HG03439 (cell line): ENCODE results near the gene MARS1.
A peak's percentile ranks its signal among the peaks of the same experiment; 100 is the strongest.
"Not testable (repeated sequence)": the region's sequence is repeated elsewhere in the genome, so short reads cannot be mapped to it uniquely, and the experiment has no call there.

ENCODE experiments used
- ATAC-seq: cut with Tn5 transposase; IDR thresholded peaks from one replicate; pipeline ENCODE4 v1.9.1; 2021; ENCODE audit warnings: mild to moderate bottlenecking, moderate library complexity; ENCODE audit not compliant: unreplicated experiment

Gene MARS1

DNA sequence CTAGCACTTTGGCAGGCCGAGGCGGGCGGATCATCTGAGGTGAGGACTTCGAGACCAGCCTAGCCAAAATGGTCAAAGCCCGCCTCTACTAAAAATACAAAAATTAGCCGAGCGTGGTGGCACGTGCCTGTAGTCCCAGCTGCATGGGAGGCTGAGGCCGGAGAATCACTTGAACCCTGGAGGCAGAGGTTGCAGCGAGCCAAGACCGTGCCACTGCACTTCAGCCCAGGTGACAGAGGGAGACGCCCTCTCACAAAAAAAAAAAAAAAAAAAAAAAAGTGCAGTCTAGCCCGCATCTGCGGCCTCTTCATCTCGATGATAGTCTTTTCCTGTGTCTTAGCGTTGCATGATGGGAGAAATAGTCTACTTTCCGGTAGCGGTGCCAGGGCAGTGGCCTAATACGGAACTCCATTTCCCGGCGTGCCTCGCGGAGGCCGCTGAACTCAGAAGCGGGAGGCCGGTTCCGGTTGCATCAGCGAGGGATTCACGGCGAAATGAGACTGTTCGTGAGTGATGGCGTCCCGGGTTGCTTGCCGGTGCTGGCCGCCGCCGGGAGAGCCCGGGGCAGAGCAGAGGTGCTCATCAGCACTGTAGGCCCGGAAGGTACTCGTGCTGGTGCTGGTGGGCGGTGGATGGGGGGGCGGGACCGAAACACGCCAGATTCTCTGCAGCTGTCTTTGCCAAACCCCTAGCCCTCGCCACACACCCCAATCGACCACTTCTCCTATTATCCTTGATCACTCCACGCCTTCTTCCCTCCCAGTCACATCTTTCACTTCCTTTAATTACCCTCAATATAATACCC, at the start of gene MARS1:
TSS of gene MARS1 (plus strand) at position 472 of the 805 bp plus-strand sequence. CDS start at position 495, 23 bp downstream.
- peak; percentile 98 for ATAC-seq

DNA sequence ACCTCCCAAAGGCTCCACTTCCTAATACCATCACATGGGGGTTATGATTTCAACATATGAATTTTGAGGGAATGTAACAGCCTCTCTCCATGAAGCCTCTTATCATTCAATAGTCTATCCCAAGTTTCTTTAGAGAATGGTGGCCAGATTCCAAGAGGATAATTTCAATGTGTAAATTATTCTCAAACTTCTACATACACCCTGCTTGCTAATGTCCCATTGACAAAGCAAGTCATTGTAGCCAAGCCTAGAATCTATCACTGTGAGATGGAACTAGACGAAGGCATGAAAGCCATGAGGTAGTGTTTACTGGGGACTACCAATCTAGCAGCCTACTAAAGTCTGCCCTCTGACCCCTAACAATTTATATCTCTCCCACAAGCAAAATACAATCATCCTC, 49.5 kb upstream of the MARS1 start:
- ATAC-seq, result no peak

DNA sequence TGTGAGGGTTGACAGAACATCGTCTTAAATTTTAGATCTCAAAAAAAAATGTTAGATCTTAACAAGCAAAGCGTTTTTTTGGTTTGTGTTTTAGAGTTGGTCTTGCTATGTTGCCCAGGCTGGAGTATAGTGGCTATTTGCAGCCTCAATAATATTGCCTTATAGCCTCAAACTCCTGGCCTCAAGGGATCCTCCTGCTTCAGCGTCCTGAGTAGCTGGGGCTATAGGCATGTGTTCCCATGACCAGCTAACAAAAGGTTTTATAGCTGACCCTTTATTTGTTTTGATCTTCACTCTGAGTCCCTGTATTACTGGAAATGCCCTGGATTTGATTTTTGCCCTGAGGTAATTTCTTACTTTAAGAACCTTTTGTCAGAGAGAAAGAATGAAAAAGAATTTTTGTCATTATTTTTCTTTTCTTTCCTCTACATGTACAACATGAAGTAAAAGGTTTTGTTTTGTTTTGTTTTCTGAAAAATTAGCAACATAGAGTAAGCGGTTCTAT, 48.1 kb upstream of the MARS1 start:
- no peak for ATAC-seq

DNA sequence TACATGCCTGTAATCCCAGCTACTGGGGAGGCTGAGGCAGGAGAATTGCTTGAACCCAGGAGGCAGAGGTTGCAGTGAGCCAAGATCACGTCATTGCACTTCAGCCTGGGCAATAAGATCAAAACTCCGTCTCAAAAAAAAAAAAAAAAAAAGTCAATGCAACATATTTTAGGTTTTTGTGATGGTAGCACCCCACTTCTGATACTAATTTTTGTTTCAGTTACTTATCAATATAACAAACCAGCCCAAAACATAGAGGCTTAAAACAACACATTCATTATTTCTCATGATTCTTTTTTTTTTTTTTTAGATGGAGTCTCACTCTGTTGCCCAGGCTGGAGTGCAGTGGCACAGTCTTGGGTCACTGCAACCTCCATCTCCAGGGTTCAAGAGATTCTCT, 46.5 kb upstream of the MARS1 start:
- not testable (repeated sequence) for ATAC-seq

DNA sequence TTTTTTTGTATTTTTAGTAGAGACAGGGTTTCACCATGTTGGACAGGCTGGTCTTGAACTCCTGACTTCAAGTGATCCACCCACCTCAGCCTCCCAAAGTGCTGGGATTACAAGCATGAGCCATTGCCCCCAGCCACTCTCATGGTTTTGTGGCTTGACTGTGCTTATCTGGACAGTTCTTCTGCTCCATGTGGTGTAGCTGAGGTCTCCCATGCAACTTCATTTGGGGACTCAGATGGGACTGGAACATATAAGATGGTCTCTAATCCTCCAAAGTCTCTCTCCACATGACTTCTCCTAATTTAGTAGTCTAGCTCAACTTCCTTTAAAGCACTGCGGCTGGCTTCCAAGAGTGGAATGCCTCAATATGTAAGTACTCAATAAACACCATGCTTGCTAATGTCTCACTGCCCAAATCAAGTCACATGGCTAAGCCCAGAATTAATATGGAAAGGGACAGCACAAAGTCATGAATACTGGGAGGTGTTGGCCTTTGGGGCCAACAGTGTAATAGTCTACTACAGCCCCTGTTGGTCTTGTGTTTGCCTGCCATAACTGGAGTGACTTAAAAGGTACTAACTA, 45.9 kb upstream of the MARS1 start:
- no peak for ATAC-seq

DNA sequence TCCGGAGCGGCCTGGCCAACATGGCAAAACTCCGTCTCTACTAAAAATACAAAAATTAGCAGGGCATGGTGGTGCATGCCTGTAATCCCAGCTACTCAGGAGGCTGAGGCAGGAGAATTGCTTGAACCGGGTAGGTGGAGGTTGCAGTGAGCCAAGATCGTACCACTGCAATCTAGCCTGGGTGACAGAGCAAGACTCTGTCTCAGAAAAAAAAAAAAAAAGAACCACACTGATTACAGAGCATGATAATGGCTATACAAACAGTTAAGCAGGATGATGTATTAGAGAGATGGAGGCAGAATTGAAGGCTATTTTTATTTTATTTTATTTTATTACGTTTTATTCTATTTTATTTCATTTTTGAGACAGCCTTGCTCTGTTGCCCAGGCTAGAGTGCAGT, 43.5 kb upstream of the MARS1 start:
- not testable (repeated sequence) for ATAC-seq

DNA sequence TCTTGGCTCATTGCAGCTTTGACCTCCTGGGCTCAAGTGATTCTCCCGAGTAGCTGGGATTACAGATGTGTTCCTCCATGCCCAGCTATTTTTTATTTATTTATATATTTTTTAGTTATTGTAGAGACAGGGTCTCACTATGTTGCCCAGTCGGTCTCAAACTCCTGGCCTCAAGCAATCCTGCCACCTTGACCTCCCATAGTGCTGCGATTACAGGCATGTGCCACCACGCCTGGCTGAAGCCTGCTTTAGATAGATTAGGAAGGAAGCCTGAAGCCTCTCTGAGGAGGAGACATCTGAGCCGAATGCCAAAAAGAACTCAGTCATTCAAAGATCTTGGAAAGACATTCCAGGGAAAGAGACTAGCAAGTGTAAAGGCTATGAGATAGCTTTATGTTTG, 43.1 kb upstream of the MARS1 start:
- no peak for ATAC-seq

DNA sequence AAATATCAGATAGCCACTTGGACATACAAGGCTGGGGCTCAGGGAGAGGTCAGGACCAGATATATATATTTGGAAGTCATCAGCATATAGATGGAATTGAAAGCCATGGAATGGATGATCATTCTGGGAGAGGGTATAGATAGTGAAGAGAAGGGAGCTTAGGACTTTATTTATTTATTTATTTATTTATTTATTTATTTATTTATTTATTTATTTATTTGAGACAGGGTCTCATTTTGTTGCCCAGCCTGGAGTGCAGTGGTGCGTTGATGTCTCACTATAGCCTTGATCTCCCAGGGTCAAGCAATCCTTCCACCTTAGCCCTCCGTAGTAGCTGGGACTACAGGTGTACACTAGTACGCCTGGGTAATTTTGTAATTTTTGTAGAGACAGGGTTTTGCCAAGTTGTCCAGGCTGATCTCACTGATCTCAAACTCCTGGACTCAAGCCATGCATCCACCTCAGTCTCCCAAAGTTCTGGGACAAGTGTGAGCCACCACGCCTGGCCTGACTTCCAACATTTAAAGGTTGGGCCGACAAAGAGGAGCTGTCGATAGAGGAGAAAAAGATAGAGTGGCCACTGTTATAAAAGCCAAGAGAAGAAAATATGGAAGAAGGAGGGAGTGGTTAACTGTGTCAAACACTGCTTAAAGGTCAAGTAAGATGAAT, 41.4 kb upstream of the MARS1 start:
- ATAC-seq, result no peak

DNA sequence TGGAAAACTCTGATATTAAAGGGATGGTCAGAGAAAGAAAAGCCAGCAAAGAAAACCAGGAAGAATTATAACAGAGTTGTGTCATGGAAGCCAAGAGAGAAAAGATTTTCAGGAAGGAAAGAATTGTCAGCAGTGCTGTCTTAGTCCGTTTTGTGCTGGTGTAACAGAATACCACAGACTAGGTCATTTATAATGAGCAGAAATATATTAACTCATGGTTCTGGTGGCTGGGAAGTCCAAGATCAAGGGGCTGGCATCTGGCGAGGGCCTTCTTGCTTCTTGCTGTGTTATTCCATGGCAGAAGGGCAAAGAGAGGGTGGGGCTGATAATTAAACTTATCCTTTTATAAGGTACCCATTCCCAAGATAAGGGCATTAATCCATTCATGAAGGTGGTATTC, 39.2 kb upstream of the MARS1 start:
- ATAC-seq, result no peak

DNA sequence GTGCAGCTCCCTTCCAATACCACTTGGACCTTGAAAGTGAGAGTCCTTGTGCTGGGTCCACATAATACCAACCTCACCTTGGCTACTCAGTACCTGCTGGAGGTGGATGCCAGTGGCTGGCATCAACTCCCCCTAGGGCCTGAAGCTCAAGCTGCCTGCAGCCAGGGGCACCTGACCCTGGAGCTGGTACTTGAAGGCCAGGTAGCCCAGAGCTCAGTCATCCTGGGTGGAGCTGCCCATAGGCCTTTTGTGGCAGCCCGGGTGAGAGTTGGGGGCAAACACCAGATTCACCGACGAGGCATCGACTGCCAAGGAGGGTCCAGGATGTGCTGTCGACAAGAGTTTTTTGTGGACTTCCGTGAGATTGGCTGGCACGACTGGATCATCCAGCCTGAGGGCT, 38.5 kb upstream of the MARS1 start:
- ATAC-seq, result no peak

DNA sequence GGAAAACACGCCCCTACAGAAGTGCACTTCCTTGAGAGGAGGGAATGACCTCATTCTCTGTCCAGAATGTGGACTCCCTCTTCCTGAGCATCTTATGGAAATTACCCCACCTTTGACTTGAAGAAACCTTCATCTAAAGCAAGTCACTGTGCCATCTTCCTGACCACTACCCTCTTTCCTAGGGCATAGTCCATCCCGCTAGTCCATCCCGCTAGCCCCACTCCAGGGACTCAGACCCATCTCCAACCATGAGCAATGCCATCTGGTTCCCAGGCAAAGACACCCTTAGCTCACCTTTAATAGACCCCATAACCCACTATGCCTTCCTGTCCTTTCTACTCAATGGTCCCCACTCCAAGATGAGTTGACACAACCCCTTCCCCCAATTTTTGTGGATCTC, 37.8 kb upstream of the MARS1 start:
- no peak for ATAC-seq

DNA sequence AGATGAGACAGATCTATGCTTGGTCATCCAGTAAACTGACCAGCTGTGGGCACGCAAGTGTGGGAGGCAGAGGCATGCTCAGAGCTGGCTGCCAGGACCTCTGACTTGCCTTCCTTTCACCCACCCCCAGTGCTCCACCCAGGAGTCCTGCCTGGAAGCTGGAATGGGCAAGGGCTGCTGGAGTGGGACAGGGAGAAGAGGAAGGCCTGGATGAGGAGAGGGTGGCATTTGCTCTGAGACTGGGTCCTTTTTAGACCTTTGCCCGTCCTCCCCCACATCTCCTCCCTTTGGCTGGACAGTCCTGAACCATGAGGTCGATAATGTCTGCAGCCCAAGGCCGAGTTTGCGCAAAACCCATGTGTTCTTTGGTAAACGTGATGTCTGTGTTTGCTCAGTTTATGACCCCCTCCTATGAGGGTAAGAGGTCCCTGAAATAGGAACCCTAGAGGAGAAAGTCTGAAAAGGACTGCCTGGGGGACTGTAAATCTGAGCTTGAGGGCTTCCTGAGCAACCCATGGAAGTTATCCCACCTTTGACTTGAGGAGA, 36.6 kb upstream of the MARS1 start:
- ATAC-seq, result no peak

DNA sequence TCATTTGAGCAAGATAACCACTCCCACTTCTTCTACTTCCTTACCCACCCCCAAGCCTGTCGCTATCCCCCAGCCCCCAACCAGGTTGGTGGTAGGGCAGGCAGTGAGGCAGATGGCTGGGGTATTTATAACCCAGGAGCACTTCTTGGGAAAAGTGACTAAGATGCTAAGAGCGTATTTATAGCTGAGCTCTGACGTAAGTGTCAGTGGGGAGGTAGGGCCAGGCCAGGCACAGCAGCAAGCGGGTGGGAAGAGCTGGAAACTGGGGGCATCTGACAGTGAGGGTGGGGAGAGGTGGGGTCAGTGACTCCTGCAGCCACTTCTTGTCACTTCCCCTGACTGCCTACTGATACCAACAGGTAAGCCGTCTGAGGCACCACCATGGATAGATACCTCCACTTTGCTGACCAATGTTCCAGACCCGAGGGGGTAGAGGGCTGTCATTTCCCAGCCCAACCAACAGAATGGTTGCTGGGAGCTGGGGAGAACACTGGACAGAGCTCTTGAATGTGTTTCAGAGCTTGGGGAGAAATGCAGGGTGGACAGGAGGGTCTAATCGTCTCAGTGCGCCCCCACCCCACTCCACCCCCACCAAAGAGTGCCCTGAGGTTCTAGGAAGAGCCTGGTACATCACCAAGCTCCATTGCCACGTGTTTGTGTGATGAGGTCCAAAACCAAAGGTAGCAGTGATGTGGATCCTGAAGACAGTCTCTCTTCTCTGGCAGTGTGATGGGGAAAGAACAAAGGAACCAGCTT, 35.5 kb upstream of the MARS1 start:
- ATAC-seq, result no peak

DNA sequence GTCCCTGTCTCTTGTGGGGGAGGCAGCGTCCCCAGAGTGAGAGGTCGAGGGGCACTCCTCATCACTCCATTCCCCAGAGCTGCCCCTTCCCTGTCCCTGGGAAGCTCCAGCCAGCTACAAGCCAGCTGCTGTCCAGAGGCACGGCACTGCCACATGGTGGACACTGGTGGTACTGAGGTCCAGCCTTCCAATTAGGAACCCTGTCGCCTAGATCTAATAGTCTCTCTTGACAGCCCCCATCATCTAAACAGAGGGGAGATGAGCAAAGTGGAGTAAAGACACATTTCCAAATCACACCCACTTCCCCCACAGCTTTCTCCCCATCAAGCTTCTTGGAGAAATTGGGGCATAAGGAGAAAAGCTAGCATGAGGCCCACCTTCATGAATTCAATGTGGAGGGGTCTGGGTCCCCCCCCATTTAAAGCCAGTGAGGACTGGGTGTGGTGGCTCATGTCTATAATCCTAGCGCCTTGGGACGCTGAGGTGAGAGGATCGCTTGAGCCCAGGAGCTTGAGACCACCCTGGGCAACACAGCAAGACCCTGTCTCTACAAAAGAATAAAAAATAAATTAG, 34.8 kb upstream of the MARS1 start:
- ATAC-seq, result no peak

DNA sequence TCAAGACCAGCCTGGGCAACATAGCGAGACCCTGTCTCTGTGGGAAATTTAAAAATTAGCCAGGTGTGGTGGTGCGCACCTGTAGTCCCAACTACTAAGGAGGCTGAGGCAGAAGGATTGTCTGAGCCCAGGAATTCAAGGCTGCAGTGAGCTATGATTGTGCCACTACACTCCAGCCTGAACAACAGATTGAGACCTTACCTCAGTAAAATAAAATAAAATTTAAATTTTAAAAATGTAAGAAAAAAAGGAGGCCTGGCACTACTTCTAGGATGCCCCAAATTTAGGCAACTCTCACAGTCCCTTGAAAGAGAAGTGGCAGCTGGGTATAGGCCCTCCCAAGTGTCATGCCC, 33.7 kb upstream of the MARS1 start:
- no peak for ATAC-seq

DNA sequence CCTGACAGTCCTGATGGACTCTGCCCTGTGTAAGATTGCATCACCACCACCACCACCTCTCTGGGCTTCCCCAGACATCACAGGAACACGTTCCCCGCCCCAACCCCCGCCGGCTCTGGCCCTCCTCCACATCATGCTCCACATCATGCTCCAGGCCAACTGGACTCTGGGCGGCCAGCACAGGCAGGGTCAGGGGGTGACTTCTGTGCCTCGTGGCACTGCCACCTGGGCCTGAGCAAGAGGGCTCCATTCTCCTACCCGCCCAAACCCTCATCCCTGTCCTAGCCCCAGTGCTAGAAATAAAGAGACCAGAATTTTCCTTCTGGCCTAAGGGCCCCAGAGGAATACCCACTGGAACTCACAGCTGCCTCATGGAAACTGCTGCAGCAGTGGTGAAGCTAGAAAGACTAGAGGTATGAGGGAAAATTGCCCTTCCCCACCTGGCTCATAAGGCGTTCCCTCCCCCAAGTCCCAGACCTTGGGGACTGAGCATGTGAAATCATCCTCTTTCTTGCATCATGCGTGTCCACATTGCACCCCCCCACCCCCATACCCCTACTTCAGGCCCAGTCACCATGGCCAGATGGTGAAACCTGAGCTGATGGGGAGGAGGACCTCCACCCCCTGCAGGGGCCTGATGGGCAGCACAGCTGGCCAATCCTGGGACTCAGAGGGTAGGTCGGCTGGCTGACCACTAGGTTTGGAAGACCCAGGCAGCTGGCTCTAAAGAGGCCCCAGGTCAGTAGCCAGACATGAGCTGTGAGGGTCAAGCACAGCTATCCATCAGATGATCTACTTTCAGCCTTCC, 33.1 kb upstream of the MARS1 start, which contains the start of gene INHBE:
TSS of gene INHBE (plus strand) at position 742 of the 808 bp plus-strand sequence. CDS start 230 bp downstream, outside the sequence.
- ATAC-seq, result no peak

DNA sequence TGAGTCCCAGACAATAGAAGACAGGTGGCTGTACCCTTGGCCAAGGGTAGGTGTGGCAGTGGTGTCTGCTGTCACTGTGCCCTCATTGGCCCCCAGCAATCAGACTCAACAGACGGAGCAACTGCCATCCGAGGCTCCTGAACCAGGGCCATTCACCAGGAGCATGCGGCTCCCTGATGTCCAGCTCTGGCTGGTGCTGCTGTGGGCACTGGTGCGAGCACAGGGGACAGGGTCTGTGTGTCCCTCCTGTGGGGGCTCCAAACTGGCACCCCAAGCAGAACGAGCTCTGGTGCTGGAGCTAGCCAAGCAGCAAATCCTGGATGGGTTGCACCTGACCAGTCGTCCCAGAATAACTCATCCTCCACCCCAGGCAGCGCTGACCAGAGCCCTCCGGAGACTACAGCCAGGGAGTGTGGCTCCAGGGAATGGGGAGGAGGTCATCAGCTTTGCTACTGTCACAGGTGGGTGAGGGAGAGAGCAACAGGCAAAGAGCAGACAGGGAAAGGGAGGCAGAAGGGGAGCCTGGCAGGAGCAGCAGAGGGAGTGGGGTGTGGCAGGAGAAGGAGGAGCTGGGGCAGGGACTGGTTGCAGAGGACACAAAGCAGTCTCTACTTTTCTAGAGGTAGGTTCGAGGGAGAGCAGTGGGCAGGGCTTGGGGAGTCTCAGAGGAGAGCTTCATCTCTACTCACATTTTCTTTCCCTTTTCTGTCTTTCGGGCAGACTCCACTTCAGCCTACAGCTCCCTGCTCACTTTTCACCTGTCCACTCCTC, 32.3 kb upstream of the MARS1 start:
- no peak for ATAC-seq

DNA sequence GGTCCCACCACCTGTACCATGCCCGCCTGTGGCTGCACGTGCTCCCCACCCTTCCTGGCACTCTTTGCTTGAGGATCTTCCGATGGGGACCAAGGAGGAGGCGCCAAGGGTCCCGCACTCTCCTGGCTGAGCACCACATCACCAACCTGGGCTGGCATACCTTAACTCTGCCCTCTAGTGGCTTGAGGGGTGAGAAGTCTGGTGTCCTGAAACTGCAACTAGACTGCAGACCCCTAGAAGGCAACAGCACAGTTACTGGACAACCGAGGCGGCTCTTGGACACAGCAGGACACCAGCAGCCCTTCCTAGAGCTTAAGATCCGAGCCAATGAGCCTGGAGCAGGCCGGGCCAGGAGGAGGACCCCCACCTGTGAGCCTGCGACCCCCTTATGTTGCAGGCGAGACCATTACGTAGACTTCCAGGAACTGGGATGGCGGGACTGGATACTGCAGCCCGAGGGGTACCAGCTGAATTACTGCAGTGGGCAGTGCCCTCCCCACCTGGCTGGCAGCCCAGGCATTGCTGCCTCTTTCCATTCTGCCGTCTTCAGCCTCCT, 31.6 kb upstream of the MARS1 start:
- ATAC-seq, result no peak
